ENCODE measurements around the gene L1CAM. TPM values are rescaled to one million over a fixed set of nuclear protein-coding genes. Genes with fewer than 3 reads are reported as not detected.

L1CAM gene
- total RNA-seq, 2 experiments from 2014 or later, result 4.2 to 5.2 TPM

- peaks cover 27% of the 10 kb centered on the region for H3K4me1 Mint-ChIP-seq
- peaks cover 54% of the 10 kb centered on the region for H3K36me3 Mint-ChIP-seq (ENCODE audit: low read depth)
Measured at GRCh38 chrX:153921511-153922446, 35.8 kb upstream of the L1CAM start.

GRCh38 chrX:153921070-153921469, 35.1 kb upstream of the L1CAM start:
- H3K27ac Mint-ChIP-seq, result no peak overlapping the region
- no peak overlapping the region for H3K4me3 Mint-ChIP-seq
- H3K9me3 Mint-ChIP-seq, result no peaks in the 10 kb centered on the region
- H3K36me3 Mint-ChIP-seq (ENCODE audit: low read depth), result peaks cover 60% of the 10 kb centered on the region
- DNase-seq, result no peak
- no peaks in the 10 kb centered on the region for H3K27me3 Mint-ChIP-seq
- POLR2A ChIA-PET, result interaction anchor here (8.7 kb wide), 1 partner anchor 11 kb away, joined by 114 read pairs; no protein-coding TSS in a partner anchor
- peaks cover 29% of the 10 kb centered on the region for H3K4me1 Mint-ChIP-seq
- CTCF ChIA-PET, result interaction anchor here (10.4 kb wide), 1 partner anchor 27 kb away, joined by 148 read pairs; the partner anchor contains the start of gene RENBP

More at GRCh38 chrX:153921511-153922446, 35.8 kb upstream of the L1CAM start:
- H3K4me3 Mint-ChIP-seq, result peak overlapping the region; percentile 97
- no peak for DNase-seq
- peak overlapping the region; percentile 97 for H3K27ac Mint-ChIP-seq
- H3K27me3 Mint-ChIP-seq, result no peaks in the 10 kb centered on the region
- H3K9me3 Mint-ChIP-seq, result no peaks in the 10 kb centered on the region
- POLR2A ChIA-PET, result interaction anchor here (0.8 to 9.6 kb wide), 6 partner anchors 12 to 127 kb away, joined by 3 to 201 read pairs (median 58); partner anchors contain the start of genes HCFC1, IDH3G, NAA10 and RENBP
- CTCF ChIA-PET, result interaction anchor here (1.1 to 10.4 kb wide), 2 partner anchors 11 to 27 kb away, joined by 3 to 148 read pairs; partner anchors contain the start of gene RENBP

GRCh38 chrX:153920546-153920945, 34.6 kb upstream of the L1CAM start:
- no peak overlapping the region for H3K4me3 Mint-ChIP-seq
- no peak for DNase-seq
- CTCF ChIA-PET, result interaction anchor here (10.4 kb wide), 1 partner anchor 28 kb away, joined by 148 read pairs; the partner anchor contains the start of gene RENBP
- no peaks in the 10 kb centered on the region for H3K9me3 Mint-ChIP-seq
- POLR2A ChIA-PET, result interaction anchor here (1.5 to 2.2 kb wide), 2 partner anchors 14 to 24 kb away, joined by 3 to 5 read pairs; partner anchors contain the start of gene RENBP
- no peak overlapping the region for H3K27ac Mint-ChIP-seq
- no peaks in the 10 kb centered on the region for H3K27me3 Mint-ChIP-seq
- peaks cover 31% of the 10 kb centered on the region for H3K4me1 Mint-ChIP-seq
- H3K36me3 Mint-ChIP-seq (ENCODE audit: low read depth), result peaks cover 63% of the 10 kb centered on the region

GRCh38 chrX:153919281-153919680, 33.3 kb upstream of the L1CAM start:
- H3K27ac Mint-ChIP-seq, result no peak overlapping the region
- POLR2A ChIA-PET, result interaction anchor here (1.5 to 2.2 kb wide), 2 partner anchors 13 to 26 kb away, joined by 3 to 5 read pairs; partner anchors contain the start of gene RENBP
- DNase-seq, result no peak
- H3K4me1 Mint-ChIP-seq, result peaks cover 30% of the 10 kb centered on the region
- no peaks in the 10 kb centered on the region for H3K27me3 Mint-ChIP-seq
- no peaks in the 10 kb centered on the region for H3K9me3 Mint-ChIP-seq
- H3K4me3 Mint-ChIP-seq, result no peak overlapping the region
- CTCF ChIA-PET, result interaction anchor here (1.1 kb wide), 1 partner anchor 28 kb away, joined by 4 read pairs; no protein-coding TSS in a partner anchor
- H3K36me3 Mint-ChIP-seq (ENCODE audit: low read depth), result peaks cover 51% of the 10 kb centered on the region

- Mint-ChIP-seq H3K27me3 (no peaks in the 10 kb centered on the region), H3K9me3 (no peaks in the 10 kb centered on the region), H3K36me3 (ENCODE audit: low read depth) (peaks cover 45% of the 10 kb centered on the region), H3K4me1 (peaks cover 21% of the 10 kb centered on the region), H3K4me3 (no peak overlapping the region), H3K27ac (no peak overlapping the region)
- CTCF ChIA-PET, result interaction anchor here (1.3 kb wide), 1 partner anchor 11 kb away, joined by 3 read pairs; no protein-coding TSS in a partner anchor
- no peak for DNase-seq
- POLR2A ChIA-PET, result interaction anchor here (1.1 kb wide), 1 partner anchor 11 kb away, joined by 3 read pairs; no protein-coding TSS in a partner anchor
Measured at GRCh38 chrX:153917869-153918268, 31.9 kb upstream of the L1CAM start.

- Mint-ChIP-seq H3K4me1 (peaks cover 6% of the 10 kb centered on the region), H3K27me3 (no peaks in the 10 kb centered on the region), H3K27ac (no peak overlapping the region), H3K9me3 (no peaks in the 10 kb centered on the region), H3K36me3 (ENCODE audit: low read depth) (peaks cover 37% of the 10 kb centered on the region), H3K4me3 (no peak overlapping the region)
- no peak for DNase-seq
- ChIA-PET CTCF (interaction anchor here (1.2 kb wide), 1 partner anchor 33 kb away, joined by 3 read pairs; no protein-coding TSS in a partner anchor), POLR2A (interaction anchor here (0.6 to 9.4 kb wide), 2 partner anchors 12 to 149 kb away, joined by 3 to 114 read pairs; partner anchors contain the start of genes ARHGAP4 and PLXNB3)
Measured at GRCh38 chrX:153913701-153914100, 27.7 kb upstream of the L1CAM start.

GRCh38 chrX:153913211-153913610, 27.2 kb upstream of the L1CAM start:
- H3K4me1 Mint-ChIP-seq, result peaks cover 6% of the 10 kb centered on the region
- DNase-seq, result no peak
- ChIA-PET CTCF (interaction anchor here (1.2 kb wide), 1 partner anchor 34 kb away, joined by 3 read pairs; no protein-coding TSS in a partner anchor), POLR2A (interaction anchor here (9.4 kb wide), 1 partner anchor 12 kb away, joined by 114 read pairs; the partner anchor contains the start of gene ARHGAP4)
- no peak overlapping the region for H3K27ac Mint-ChIP-seq
- H3K4me3 Mint-ChIP-seq, result no peak overlapping the region
- no peaks in the 10 kb centered on the region for H3K27me3 Mint-ChIP-seq
- peaks cover 32% of the 10 kb centered on the region for H3K36me3 Mint-ChIP-seq (ENCODE audit: low read depth)
- no peaks in the 10 kb centered on the region for H3K9me3 Mint-ChIP-seq

GRCh38 chrX:153911798-153912197, 25.8 kb upstream of the L1CAM start:
- no peak for DNase-seq
- Mint-ChIP-seq H3K36me3 (ENCODE audit: low read depth) (peaks cover 26% of the 10 kb centered on the region), H3K27me3 (no peaks in the 10 kb centered on the region), H3K27ac (no peak overlapping the region), H3K4me3 (no peak overlapping the region), H3K4me1 (peaks cover 6% of the 10 kb centered on the region), H3K9me3 (no peaks in the 10 kb centered on the region)
- ChIA-PET CTCF (no interaction called here), POLR2A (interaction anchor here (9.4 kb wide), 1 partner anchor 14 kb away, joined by 114 read pairs; the partner anchor contains the start of gene ARHGAP4)

GRCh38 chrX:153910446-153910845, 24.5 kb upstream of the L1CAM start:
- H3K9me3 Mint-ChIP-seq, result no peaks in the 10 kb centered on the region
- no peak overlapping the region for H3K4me3 Mint-ChIP-seq
- peaks cover 9% of the 10 kb centered on the region for H3K4me1 Mint-ChIP-seq
- DNase-seq, result no peak
- H3K36me3 Mint-ChIP-seq (ENCODE audit: low read depth), result peaks cover 16% of the 10 kb centered on the region
- POLR2A ChIA-PET, result interaction anchor here (9.4 kb wide), 1 partner anchor 15 kb away, joined by 114 read pairs; the partner anchor contains the start of gene ARHGAP4
- H3K27me3 Mint-ChIP-seq, result no peaks in the 10 kb centered on the region
- CTCF ChIA-PET, result interaction anchor here (1.0 kb wide), 1 partner anchor 15 kb away, joined by 3 read pairs; no protein-coding TSS in a partner anchor
- H3K27ac Mint-ChIP-seq, result no peak overlapping the region

- no peak for DNase-seq
- CTCF ChIA-PET, result no interaction called here
Measured at GRCh38 chrX:153909980-153910360, 24.0 kb upstream of the L1CAM start.

GRCh38 chrX:153909024-153909979, 23.3 kb upstream of the L1CAM start:
- CTCF ChIA-PET, result no interaction called here
- Mint-ChIP-seq H3K4me1 (peaks cover 12% of the 10 kb centered on the region), H3K9me3 (no peaks in the 10 kb centered on the region), H3K4me3 (no peak overlapping the region), H3K36me3 (ENCODE audit: low read depth) (peaks cover 16% of the 10 kb centered on the region), H3K27ac (no peak overlapping the region), H3K27me3 (no peaks in the 10 kb centered on the region)
- no peak for DNase-seq
- POLR2A ChIA-PET, result interaction anchor here (1.1 to 9.4 kb wide), 3 partner anchors 16 to 60 kb away, joined by 3 to 114 read pairs (median 4); partner anchors contain the start of gene ARHGAP4

More at GRCh38 chrX:153909980-153910360, 24.0 kb upstream of the L1CAM start:
- H3K27me3 Mint-ChIP-seq, result no peaks in the 10 kb centered on the region
- H3K9me3 Mint-ChIP-seq, result no peaks in the 10 kb centered on the region
- peaks cover 16% of the 10 kb centered on the region for H3K36me3 Mint-ChIP-seq (ENCODE audit: low read depth)
- H3K27ac Mint-ChIP-seq, result no peak overlapping the region
- POLR2A ChIA-PET, result interaction anchor here (9.4 kb wide), 1 partner anchor 15 kb away, joined by 114 read pairs; the partner anchor contains the start of gene ARHGAP4
- no peak overlapping the region for H3K4me3 Mint-ChIP-seq
- H3K4me1 Mint-ChIP-seq, result peaks cover 10% of the 10 kb centered on the region

All from activated CD4-positive, alpha-beta memory T cell treated with anti-CD3 and anti-CD28 coated beads, Interleukin-2, amount 10 ng/mL, durations not matched to agents 7 days and 5 days (primary cell).